Activated naive CD4-positive, alpha-beta T cell treated with anti-CD3 and anti-CD28 coated beads, Interleukin-2, amount 50 U/mL, for 24 hours (primary cell): ENCODE data around the gene MMEL1.

ENCODE experiments used
- H3K27ac Mint-ChIP-seq: one replicate; pipeline ENCODE4 v1.8.0; 2021; ENCODE audit warnings: mild to moderate bottlenecking, mixed read lengths
- H3K27me3 Mint-ChIP-seq: one replicate; pipeline ENCODE4 v1.8.0; 2021; ENCODE audit warnings: mixed read lengths
- H3K36me3 Mint-ChIP-seq: one replicate; pipeline ENCODE4 v1.8.0; 2021; ENCODE audit warnings: mixed read lengths
- H3K4me1 Mint-ChIP-seq: one replicate; pipeline ENCODE4 v1.8.0; 2021; ENCODE audit warnings: mixed read lengths
- H3K4me3 Mint-ChIP-seq: one replicate; pipeline ENCODE4 v1.8.0; 2021; ENCODE audit warnings: mild to moderate bottlenecking, mixed read lengths
- H3K9me3 Mint-ChIP-seq: one replicate; pipeline ENCODE4 v1.8.0; 2021; ENCODE audit warnings: mixed read lengths

Gene MMEL1

DNA sequence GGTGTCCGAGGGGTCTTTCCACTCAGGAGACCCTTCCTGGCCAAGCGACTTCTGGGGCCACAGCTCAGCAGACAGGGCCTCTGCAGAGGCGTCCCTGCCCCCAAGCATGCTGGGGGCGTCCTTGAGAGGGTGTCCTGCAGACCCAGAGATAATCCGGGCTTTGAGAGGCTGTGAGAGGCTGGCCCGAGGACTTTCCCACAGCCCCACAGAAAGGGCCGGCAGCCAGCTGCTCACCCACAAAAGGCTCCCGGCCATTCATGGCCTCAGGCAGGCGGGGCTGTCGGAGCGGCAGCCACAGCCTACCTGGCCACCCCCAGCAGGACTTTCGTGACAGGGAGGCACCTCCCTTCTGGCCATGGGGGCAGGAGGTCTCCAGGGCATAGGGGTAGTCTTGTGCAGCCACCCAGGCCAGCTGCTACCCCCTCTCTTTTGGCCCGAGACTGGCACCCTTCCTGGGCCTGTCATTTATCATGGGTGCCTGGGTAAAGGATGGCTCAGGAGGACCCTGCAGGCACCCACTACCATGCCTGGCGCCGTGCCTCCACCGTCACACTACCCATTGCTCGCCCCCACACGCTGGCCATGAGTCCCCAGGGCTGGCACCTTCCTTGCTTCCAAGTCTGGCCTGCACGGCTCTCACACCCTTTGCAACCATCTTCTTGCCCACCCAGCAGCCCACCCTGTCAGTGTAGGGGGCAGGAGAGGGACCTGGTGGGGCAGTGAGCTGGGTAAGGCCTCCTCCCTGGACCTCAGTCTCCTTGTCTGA lies 87.8 kb downstream of the MMEL1 start:
- Mint-ChIP-seq H3K27me3 (no peaks in the 10 kb centered on the region), H3K36me3 (no peaks in the 10 kb centered on the region), H3K4me1 (peaks cover 26% of the 10 kb centered on the region), H3K4me3 (no peak overlapping the region), H3K27ac (no peak overlapping the region), H3K9me3 (no peaks in the 10 kb centered on the region)

DNA sequence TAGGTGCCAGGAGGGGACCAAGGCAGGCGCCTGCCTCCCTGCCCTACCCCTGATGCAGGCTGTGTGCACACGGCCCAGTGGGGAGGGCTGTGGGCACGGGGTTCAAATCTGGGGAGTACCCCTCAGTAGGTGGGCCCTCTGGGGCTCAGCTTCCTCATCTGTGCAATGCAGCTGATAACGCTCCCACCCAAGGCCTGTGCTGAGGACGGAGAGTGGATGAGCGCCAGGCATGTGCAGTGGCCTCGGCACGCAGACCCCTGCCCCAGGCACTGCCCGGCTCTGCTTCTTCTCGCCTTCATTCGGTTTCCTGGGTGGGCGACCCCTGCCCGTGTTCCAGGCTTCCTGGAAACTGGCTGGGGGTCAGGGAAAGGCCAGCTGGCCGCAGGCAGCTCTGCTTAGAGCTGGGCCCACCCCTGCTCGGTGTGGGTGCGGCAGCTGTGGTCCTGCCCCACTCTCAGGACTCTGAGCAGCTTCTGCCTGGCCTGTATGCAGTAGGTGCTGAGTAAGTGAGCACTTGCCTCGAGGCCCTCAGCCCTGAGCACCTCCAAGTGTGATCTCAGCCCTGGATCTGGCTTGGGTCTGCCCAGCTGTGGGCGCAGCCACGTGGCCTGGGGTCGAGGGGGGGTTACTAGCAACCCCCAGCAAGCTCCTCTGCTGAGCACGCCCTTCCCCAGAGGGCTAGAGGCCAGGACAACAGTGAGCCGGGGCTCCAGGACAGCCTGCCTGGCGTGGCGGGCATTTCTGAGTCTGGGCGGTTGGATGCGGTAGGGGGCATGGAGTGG lies 88.5 kb downstream of the MMEL1 start:
- H3K36me3 Mint-ChIP-seq: no peaks in the 10 kb centered on the region
- H3K4me3 Mint-ChIP-seq: no peak overlapping the region
- H3K9me3 Mint-ChIP-seq: no peaks in the 10 kb centered on the region
- H3K27ac Mint-ChIP-seq: no peak overlapping the region
- no peaks in the 10 kb centered on the region for H3K27me3 Mint-ChIP-seq
- H3K4me1 Mint-ChIP-seq: peaks cover 26% of the 10 kb centered on the region

DNA sequence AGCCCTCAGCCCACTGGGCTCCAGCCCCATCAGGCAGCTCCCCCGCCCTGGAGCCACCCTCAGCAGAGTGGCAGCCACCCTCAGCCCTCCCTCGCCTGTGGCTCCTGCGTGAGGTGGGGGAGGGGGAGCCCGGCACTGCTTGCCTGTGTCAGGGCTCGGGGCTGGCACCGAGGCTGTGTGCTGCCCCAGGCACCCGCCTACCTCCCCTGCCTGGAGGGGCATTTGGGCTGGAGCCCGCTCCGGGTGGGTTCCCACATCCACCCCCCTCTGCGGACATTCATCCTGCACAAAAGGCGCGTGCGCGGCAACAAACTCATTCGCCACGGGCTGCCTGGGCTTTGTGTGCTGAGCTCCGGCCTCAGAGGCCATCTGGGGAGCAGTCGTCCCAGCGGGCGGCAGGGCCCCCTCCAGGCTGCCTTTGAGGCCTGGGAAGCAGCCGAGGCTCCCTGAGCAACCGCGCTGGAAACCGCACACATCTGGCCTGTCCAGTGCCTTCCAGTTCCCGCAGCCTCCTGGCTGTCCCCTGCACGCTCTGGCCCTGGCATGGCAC lies 89.2 kb downstream of the MMEL1 start:
- H3K9me3 Mint-ChIP-seq: no peaks in the 10 kb centered on the region
- no peak overlapping the region for H3K4me3 Mint-ChIP-seq
- no peaks in the 10 kb centered on the region for H3K27me3 Mint-ChIP-seq
- H3K27ac Mint-ChIP-seq: no peak overlapping the region
- peaks cover 21% of the 10 kb centered on the region for H3K4me1 Mint-ChIP-seq
- H3K36me3 Mint-ChIP-seq: no peaks in the 10 kb centered on the region

DNA sequence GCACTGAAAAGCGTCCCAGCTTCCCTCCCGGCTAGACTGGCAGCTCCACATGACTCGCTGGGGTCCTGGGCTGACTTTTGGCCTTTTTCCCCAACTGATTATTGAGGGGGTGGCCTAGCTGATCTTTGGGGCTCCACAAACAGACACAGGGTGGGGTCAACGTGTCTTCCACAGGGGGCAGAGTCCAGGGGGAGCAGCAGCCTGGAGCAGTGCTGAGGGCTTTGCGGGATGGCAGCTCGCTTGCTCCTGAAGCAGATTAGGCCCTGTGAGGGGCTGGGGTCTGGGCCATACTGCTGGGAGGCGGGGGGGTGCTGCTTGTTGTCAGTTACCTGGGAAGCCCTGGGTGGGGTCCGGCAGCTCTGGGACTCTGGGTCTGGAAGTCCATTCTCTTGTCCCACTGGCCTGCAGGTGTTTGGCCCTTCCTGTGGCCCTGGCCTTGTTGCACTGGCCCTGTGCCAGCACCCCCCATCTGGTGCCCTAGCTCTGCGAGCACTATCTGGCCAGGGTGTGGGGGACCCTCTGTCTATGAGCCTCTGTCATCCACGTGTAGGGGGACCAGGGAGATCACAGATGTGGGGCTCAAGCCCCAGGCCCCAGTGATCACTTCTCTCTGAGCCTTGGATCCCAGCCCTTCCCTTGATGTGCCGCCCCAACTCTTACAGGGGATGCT lies 90.4 kb downstream of the MMEL1 start:
- Mint-ChIP-seq H3K27ac (no peak overlapping the region), H3K4me3 (no peak overlapping the region), H3K4me1 (peaks cover 19% of the 10 kb centered on the region), H3K9me3 (no peaks in the 10 kb centered on the region), H3K27me3 (no peaks in the 10 kb centered on the region), H3K36me3 (no peaks in the 10 kb centered on the region)

DNA sequence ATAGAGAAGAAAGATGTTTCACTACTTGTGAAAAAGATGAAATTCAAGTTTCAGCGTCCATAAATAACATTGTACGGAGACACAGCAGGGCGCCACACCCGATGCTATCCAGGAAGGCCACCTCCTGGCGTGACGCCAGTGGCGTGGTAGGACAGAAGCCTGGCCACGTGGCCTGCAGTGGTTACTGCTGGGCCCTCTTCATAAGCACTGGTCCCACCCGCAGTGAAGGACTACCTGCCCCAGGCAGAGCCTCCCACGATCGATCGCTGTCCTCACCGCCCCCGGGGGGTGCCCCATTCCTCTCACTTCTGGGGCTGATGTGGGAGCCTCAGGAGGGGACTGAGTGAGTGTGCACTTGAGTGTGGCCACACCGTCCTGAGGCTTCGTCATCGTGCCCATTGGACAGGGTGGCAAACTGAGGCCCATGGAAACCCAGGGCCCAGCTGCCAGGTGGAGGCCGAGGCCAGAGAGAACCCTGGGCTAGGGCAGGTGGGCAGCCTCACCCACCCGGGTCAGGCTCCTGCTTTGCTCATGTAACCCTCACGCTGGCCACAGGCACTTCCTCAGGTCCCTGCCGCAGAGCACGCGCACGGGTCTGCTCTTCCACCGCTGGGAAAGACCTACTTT lies 91.1 kb downstream of the MMEL1 start:
- Mint-ChIP-seq H3K9me3 (no peaks in the 10 kb centered on the region), H3K27me3 (no peaks in the 10 kb centered on the region), H3K4me3 (no peak overlapping the region), H3K4me1 (peaks cover 19% of the 10 kb centered on the region), H3K27ac (no peak overlapping the region), H3K36me3 (no peaks in the 10 kb centered on the region)

DNA sequence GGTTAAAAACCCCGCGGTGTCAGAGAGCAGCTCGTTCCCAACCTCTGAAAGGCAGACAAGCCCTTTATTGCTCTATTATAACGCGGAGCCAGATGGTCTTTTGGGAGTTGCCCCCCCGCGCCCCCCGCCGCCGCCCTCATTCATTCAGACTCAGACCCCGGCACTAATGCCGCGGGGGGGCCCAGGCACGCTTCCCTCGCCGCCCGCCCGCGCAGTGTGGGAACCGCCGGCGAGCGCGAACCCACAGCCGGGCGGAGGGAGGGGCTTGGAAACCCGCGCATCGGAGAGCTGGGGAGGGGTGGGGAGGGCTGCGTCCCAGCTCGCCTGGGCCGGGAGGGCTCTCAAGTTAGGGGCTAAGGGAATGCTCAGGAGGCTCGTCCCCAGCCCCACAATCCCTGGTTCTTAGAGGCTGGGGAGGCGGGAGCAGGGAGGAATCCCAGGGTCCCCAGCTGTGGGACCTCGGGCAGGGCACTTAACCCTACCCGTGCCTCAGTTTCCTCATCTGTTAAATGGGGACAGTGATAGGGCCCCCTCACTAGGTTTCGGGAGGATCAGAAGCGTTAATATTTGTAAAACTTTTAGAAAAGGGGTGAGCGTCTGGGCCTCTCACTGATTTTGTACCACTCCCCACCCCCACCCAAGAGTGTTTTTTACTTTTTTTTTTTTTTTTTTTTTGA lies 91.9 kb downstream of the MMEL1 start:
- no peaks in the 10 kb centered on the region for H3K27me3 Mint-ChIP-seq
- no peaks in the 10 kb centered on the region for H3K9me3 Mint-ChIP-seq
- H3K4me3 Mint-ChIP-seq: no peak overlapping the region
- H3K4me1 Mint-ChIP-seq: peaks cover 19% of the 10 kb centered on the region
- H3K36me3 Mint-ChIP-seq: no peaks in the 10 kb centered on the region
- no peak overlapping the region for H3K27ac Mint-ChIP-seq
